Fibroblast of the aortic adventitia (primary cell): ENCODE results near the gene NDFIP1. TPM values are rescaled to one million over a fixed set of nuclear protein-coding genes. Genes with fewer than 3 reads are reported as not detected.
"Not testable (repeated sequence)": the region's sequence is repeated elsewhere in the genome, so short reads cannot be mapped to it uniquely, and the experiment has no call there.

Experiments used
- DNase-seq: peaks from one replicate; pipeline ENCODE4 v3.0.0-alpha.2; 2010; ENCODE audit warnings: low read depth
- H3K4me3 ChIP-seq: 2 replicates; pipeline ENCODE4 v1.5.1; 2011; ENCODE audit warnings: low read depth, mild to moderate bottlenecking, control low read depth, low read length, moderate library complexity
- CTCF ChIP-seq: IDR thresholded peaks from 2 replicates; pipeline ENCODE4 v1.5.1; 2011; ENCODE audit warnings: mild to moderate bottlenecking, low read length, control low read depth, inconsistent platforms; ENCODE audit not compliant: insufficient read depth
- total RNA-seq: library from RNA; depleted of rRNA; stranded (reverse); fragments of >200 nt; gene quantifications from 2 replicates; pipeline ENCODE4 v1.2.3, GENCODE V29; 2012; ENCODE audit warnings: low replicate concordance

Gene NDFIP1
- total RNA-seq, 1 donor = 71.4 TPM

GRCh38 chr5:142080248-142080647 lies 28.3 kb upstream of the NDFIP1 start:
- TF ChIP-seq CTCF = no peak
- DNase-seq = no peak
- H3K4me3 ChIP-seq = no peak overlapping the region

- H3K4me3 ChIP-seq = no peak overlapping the region
- no peak for DNase-seq
- TF ChIP-seq CTCF = no peak
Measured at GRCh38 chr5:142082182-142082781, 26.3 kb upstream of the NDFIP1 start.

- TF ChIP-seq CTCF = no peak
- no peak for DNase-seq
- no peak overlapping the region for H3K4me3 ChIP-seq
Measured at GRCh38 chr5:142086229-142086628, 22.4 kb upstream of the NDFIP1 start.

GRCh38 chr5:142086679-142087078 lies 21.9 kb upstream of the NDFIP1 start:
- H3K4me3 ChIP-seq = no peak overlapping the region
- no peak for TF ChIP-seq CTCF
- DNase-seq = no peak

GRCh38 chr5:142087920-142088679 lies 20.5 kb upstream of the NDFIP1 start:
- H3K4me3 ChIP-seq = no peak overlapping the region
- no peak for TF ChIP-seq CTCF
- DNase-seq = no peak

- not testable (repeated sequence) for DNase-seq, H3K4me3 ChIP-seq
Measured at GRCh38 chr5:142088855-142089479, 19.6 kb upstream of the NDFIP1 start.

- DNase-seq = no peak
- no peak overlapping the region for H3K4me3 ChIP-seq
- no peak for TF ChIP-seq CTCF
Measured at GRCh38 chr5:142091012-142091411, 17.6 kb upstream of the NDFIP1 start.
